Hippocampal formation (tissue), 2 donors: Measurements from ENCODE around the gene GRIN3A.
"Not testable (repeated sequence)": the region's sequence is repeated elsewhere in the genome, so short reads cannot be mapped to it uniquely, and the experiment has no call there.

Experiments used
- DNase-seq, 2 donors: peaks; one replicate each; lab custom pipeline; 2025; lab: John Stamatoyannopoulos, UW

GRIN3A gene

GRCh38 chr9:101578378-101578777 is 160.1 kb downstream of the GRIN3A start:
- no peak for DNase-seq

GRCh38 chr9:101574731-101575333 is 163.6 kb downstream of the GRIN3A start:
- no peak for DNase-seq

DNA sequence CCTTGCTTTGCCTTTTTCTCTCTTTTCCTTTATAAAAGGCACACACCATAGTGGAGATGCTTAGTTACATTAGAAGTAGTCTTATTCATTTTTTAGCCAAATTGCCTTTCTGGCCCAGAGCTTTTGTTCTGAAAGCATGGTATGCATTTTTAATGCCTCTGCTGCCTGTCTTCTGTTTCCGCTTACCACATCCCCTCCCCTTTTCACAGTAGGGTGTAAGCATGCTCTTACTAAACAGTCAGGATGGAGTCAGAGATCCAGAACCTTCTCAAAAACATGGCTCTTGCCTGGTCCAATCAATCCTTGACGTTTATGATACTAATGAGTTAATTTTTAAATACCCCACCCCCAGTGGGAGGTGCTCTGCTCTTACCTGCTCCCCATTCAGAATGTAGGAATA is 166.1 kb downstream of the GRIN3A start:
- no peak for DNase-seq

GRCh38 chr9:101571114-101571513 is 167.3 kb downstream of the GRIN3A start:
- no peak for DNase-seq

GRCh38 chr9:101569741-101570501 is 168.5 kb downstream of the GRIN3A start:
- DNase-seq, result no peak

DNA sequence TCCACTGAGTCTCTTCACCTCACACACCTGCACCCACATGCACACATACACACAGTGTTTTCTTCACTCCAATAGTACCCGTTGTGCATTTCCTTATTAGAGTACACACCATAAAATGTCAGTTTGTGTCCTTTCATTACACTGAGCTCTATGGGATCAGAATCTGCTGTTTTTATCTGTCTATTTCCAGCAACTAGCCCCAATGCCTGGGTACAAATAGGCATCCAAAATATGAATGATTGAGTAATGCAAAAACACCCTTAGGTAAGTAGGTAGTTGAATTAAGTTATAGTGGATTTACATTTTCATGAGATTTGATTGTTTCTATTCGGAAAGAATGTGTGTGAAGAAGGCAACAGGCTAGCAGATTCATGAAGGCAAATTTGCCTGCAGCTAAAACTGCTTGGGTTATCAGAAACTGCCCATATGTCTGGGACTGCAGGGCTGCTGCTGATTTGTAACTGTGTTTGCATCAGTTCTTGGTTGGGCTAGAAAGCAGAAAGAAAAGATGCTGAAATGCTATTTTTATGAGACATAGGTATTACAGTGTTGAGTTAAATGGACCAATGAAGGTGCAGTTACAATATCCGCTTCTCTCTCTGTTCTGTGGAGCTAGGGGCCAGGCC is 170.6 kb downstream of the GRIN3A start:
- no peak for DNase-seq

GRCh38 chr9:101566904-101567724 is 171.3 kb downstream of the GRIN3A start:
- DNase-seq, result no peak

DNA sequence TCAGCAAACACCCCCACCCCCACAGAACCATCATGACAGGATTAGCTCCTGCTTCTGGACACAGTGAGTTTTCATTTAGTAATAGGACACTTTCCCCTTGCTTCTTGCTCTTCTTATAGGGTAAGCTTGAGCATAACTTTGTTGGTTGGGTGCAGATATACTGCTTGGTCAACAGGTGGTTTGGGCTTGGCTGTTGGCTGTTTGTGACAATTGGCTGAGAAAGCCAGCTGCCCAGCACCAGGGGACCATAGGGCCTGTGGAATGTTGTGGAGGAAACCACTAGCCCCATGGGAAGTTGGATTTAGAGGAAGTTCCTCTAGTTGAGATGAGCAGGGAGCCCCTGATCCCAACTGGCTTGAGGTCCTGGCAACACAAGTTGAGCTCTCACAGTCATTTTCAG is 174.2 kb downstream of the GRIN3A start:
- DNase-seq, result no peak

- DNase-seq, result no peak
Measured at GRCh38 chr9:101562966-101563365, 175.5 kb downstream of the GRIN3A start.

DNA sequence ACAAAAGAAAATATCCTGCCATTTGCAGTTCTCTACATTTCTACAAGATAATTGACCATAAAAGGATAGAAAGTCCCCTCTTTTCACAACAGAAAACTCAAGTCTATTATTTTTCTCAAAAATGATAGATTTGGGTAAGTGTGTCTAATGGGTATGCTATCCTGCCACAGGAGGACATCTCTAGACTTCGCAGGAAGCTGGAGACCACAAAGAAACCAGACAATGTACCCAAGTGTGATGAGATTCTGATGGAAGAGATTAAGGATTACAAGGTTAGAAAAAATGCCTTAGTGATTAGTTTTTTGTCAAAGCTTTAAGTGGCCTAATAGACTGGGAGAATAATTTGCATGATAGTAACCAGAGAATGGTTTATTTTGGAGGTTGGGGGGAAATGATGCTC is 176.7 kb downstream of the GRIN3A start:
- DNase-seq, result no peak

GRCh38 chr9:101549472-101550098 is 188.9 kb downstream of the GRIN3A start:
- DNase-seq, result not testable (repeated sequence)

DNA sequence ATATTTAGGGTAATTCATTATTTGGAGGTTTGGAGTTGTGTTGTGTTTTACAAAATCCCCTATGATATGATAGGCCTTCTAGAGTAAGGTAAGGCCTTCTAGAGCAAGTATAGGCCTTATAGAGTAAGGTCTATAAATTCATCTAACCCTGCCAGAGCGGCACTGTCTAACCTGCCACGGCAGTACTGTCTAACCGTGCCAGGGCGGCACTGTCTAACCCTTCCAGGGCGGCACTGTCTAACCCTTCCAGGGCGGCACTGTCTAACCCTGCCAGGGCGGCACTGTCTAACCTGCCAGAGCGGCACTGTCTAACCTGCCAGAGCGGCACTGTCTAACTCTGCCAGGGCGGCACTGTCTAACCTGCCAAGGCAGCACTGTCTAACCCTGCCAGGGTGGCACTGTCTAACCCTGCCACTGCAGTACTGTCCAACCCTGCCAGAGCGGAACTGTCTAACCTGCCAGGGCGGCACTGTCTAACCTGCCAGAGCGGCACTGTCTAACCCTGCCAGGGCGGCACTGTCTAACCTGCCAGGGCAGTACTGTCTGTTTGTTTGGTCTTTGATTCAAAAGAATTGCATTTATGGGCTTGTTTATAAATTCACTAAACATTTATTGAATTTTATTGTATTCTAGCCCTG is 195.2 kb downstream of the GRIN3A start:
- no peak for DNase-seq

DNA sequence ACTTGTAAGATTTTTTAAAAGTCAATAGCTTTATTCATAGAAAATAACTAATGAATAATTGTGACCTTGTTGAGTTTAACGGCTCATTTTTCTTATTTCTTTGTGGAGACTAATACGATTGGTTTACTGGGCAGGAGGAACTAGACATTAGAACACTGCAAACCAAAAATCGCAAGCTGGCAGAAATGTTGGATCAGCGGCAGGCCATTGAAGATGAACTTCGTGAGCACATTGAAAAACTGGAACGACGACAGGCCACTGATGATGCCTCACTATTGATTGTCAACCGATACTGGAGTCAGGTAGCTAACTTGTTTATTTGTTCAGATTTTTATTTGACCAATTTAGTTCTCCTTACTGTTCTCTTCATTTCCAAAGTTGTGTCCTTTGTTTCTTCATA is 198.4 kb downstream of the GRIN3A start:
- no peak for DNase-seq

DNA sequence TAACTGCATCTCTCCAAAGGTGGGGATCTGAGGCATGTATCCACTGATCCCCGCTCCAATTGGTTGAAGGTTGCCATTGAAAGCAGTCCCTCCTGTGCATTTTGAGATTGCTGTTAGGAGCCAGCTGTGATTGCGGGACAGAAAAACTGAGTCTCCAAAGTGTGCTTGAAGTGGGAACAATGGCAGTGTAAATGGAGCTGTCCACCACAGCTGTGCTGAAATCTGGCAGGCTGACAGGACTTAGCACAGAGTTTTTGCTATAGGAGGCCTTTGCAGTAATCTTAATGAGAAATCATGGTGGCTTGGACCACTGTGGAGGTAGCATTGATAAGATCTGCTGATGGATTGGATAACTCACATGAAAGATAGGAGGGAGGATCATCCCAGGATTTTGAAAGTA is 201.5 kb downstream of the GRIN3A start:
- no peak for DNase-seq

DNA sequence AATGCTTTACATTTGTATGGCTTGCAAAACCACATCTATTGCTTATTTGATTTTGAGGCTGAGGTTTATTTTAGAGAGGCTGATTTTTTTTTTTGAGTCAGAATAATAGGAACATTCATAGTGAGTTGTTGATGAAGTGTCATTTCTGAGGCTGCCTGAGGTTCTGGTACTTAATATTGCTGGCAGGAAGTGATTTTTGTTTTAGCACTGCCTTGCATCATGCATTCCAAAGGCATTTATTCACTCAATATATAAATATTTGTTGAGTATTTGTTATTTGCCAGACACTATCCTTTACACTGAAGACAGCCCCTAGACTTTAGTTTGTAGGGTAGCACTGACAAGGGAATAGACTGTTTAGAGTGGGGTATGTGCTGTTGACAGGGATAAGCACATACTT is 202.1 kb downstream of the GRIN3A start:
- DNase-seq, result no peak

DNA sequence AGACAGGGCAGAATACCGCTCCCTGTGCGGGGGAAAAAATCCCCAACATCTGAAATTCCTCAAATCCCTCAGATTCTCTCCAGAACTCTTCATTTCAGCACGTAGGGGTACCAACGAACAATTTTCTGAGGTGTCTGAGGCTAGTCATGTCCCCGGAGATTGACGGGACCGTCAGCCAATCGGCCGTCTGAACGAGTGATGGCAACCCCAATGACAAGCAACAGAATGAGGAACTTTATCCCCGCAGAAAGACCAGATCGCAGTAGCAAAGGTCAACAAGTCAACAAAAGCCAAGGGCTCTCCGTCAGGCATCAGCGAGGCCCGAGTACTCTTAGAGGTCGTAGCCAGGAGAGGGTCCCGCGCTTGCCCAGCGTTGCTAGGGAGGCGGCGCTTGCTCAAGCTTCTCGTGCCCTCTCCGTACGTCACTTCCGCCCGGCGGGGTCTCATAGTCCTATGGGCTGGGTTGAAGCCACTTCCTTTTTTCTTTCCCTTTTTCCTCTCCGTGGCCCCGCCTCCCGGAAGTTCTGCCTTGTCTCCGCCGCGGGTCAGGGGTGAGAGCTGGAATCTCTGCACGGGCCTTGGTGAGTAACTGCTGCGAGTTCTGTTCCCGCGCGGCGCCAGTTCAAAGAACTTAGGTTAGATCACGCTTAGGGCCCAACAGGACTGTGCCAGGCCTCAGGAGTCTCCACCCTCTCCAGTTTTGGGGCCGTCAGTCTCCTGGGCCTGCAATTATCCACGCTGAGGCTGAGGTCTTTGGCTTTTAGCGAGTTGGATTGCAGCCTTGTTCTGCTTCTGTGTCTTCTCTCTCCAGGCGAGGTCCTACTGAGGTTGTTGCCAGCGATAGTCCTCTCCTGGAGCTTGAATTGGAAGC is 204.9 kb downstream of the GRIN3A start, which contains the start of gene RNF20:
Gene RNF20 (plus strand): TSS at position 520 of the 871 bp plus-strand sequence. CDS start 1,571 bp downstream, outside the sequence.
- peak; percentile 99 for DNase-seq

DNA sequence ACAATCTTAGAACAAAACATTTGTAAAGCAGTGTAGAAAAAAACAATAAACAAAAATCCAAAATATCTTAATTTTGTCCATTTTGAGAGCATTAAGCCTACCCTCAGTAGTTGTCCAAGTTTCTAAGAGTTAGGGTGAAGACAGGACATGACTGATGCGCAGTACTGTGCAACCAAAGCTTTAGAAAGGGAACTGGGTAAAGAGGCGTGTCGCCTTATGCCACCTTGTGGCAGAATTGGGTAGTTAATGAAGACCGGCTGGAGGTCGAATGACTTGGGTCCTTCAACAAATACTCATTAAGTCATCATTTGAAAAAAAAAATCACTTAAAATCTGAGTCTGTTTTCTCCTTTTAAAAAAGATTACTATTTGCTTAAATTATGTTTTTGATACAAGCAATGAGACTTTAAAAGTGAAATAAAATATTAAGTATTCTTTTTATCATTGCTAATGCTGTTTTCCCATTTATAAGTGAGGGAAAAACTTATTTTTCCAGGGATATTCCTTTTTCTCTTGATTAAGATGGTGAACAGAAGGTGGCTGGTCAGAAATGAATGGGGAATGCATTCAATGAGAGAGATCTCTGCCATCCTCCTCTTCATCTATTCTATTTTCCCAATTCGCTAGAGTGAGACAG is 208.3 kb downstream of the GRIN3A start:
- peak; percentile 63 to 80 for DNase-seq

GRCh38 chr9:101528015-101528414 is 210.4 kb downstream of the GRIN3A start:
- DNase-seq, result no peak

- no peak for DNase-seq
Measured at GRCh38 chr9:101527066-101527465, 211.4 kb downstream of the GRIN3A start.

DNA sequence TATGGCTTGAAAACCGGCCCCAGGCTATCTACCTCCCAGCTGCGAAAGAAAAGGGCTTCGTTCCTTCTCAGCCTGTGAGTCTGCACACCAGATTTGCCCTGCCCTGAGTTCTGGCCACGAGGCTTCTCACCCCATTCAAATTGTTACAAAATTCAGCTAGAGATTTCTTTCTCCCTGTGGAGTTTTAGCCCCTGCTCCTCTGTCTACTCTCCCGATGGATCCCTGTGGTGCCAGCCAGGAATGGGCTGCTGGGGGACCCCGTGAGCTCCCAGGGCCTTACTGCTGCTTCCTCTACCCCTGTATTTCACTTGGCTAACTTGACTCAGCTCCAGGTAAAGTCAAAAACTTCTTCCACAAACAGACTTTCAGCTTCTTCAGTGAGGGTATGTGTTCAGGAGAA is 214.1 kb downstream of the GRIN3A start:
- DNase-seq, result no peak
